Embryonic facial prominence (tissue), 1 donor: Measurements from ENCODE around the gene ZNF532.
"Not testable (repeated sequence)": the region's sequence is repeated elsewhere in the genome, so short reads cannot be mapped to it uniquely, and the experiment has no call there.

Experiments
- DNase-seq: peaks from one replicate; pipeline ENCODE4 v3.0.0-alpha.2; 2016; ENCODE audit errors: extremely low spot score

The ZNF532 gene

GRCh38 chr18:58901783-58902182, 37.1 kb downstream of the ZNF532 start:
- no peak for DNase-seq

- no peak for DNase-seq
Measured at GRCh38 chr18:58902961-58903360, 38.3 kb downstream of the ZNF532 start.

DNA sequence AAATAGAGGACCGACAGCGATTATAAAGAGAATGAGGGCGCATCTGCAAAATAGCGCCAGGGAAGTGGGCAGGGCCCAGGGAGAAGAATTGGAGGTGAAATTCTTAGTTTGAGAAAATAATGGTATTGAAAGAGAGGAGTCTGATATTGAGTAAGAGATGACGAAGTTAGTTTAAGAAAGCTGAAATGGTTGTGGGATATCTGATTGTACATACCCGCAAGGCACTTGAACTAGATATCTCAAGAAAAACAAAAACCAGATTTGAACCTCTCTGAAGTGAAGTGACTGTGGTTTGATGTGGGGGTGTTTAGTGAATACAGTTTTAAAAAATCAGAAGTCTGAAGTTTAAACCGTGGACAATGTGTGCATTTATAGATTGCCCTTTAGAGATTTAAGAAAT, 38.9 kb downstream of the ZNF532 start:
- DNase-seq = no peak

- DNase-seq = no peak
Measured at GRCh38 chr18:58905777-58906428, 41.2 kb downstream of the ZNF532 start.

DNA sequence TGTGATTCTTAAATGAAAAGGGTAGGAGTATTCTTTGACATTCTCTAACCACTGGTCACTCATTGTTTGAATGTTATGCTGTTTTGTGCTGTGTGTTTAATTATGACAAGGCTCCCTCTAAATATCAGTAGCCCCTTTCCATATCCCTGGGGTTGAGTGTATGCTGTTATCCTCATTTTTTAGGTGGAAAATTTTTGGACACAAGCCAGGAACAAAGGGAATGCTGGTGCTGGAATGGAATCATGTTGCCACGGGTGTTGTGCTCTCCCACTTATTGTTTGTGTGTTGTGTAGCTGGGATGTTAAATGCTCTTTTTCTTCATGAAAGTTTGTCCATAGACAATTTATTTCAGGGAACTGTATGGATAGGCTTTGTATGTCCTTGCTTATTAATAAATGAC, 43.3 kb downstream of the ZNF532 start:
- no peak for DNase-seq

DNA sequence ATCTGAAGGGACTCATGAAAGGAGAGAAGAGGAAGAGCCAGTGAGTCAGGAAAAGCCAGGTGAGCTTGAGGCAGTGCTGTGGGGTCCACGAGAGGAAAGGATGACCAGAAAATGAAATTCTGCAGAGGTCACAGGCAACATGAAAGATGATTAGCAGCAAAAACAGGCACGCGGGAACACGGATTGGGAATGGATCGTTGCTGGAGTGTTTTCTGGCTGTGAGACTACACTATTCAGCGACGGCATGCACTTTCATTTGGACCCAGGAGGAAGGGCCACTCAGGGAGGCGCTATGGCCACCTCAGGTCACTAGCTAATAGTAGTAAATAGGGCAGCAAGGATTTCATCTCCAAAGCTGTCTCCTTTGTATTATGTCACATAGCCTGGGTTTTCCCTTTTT, 44.8 kb downstream of the ZNF532 start:
- DNase-seq = no peak

DNA sequence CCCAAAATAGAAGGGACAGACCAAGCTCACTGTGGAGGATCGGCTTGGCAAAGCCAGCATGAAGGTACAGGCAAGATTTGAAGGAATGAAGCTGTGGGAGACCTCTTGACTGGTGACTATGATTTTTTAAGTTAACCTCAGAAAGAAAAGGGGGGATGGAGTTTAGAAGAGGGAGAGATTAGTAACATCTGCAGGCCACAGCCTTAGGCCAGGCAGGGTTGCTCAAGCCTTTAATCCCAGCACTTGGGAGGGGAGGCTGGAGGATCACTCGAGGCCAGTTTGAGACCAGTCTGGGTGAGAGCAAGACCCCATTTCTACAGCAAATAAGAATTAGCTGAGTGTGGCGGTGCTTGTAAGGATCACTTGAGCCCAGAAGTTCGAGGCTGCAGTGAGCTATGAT, 46.6 kb downstream of the ZNF532 start:
- DNase-seq = no peak

DNA sequence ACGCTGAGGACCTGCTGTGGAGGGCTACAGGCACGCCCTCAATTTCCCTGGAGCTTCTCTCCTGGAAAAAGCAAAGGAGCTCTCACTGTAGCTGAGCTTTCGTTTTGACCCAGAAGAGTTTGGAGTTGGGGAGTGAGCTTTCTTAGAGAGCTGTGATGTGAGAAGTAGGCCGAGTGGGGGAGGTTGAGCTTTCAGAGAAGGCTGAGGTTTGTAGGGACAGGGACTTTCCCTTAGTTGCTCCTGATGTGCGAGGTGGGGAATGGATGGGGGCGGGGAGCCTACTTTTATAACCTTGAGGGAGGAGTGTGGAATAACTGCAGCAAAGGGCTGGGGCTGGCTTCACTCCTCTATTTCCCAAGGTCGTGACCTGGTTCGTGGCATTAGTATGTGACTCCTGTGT, 47.1 kb downstream of the ZNF532 start:
- no peak for DNase-seq

DNA sequence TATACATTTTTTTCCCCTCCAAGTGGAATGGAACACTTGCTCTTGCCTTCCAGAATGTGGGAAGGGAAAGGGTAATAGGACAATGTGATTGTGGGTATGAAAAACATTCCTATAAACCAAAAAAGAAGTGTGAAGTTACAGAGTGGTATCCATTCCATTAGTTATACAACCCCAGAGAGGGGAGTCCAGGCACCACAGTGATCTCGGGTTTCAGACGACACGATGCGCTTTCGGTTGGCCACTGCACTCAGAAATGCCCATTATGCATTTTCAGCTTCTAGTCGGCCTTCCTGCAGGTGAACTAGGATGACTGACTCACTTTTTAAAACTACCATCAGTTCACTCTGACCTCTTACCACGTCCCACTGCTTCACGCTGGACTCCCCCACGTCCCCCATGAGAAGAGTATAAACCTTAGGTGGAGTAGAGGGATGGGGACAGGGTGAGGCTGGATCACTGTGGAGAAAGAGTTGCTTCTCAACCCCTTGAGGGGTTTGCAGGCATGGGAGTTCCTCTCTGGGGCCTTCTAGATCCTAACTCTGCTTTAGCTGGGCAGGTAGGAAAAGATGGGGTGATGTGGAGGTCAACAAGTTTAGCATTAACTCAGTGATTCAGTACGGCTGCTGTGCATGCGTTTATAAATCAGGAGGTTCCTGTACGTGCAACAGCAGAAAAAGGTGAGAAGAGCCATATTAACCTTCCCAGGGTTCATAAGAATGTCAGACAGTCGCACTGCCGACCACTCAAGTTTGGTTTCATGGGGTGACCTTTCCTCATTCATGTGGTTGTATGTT, 50.5 kb downstream of the ZNF532 start:
- DNase-seq = no peak

- DNase-seq = no peak
Measured at GRCh38 chr18:58915995-58916394, 51.3 kb downstream of the ZNF532 start.

GRCh38 chr18:58919934-58920333, 55.3 kb downstream of the ZNF532 start:
- DNase-seq = not testable (repeated sequence)

GRCh38 chr18:58922995-58923394, 58.3 kb downstream of the ZNF532 start:
- DNase-seq = no peak

GRCh38 chr18:58924473-58924872, 59.8 kb downstream of the ZNF532 start:
- no peak for DNase-seq

DNA sequence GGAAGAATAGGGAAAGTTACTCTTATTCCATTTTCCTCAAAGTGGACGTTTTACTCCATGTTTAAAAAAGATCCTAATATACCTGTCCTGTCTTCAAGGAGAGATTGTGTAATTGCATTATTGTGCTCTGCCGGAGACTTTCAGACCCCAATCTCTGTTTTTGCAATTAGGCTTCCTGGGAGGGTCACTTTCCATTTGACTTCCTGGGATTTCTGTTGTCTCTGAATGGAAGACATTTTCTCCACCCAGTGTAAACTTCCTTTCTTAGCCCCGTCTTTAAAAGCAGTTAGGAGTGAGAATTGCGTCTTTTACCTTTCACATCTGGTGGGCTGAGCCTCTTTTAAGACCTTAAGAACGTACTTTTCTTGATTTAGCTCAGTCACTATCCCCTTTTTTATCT, 63.0 kb downstream of the ZNF532 start:
- no peak for DNase-seq

DNA sequence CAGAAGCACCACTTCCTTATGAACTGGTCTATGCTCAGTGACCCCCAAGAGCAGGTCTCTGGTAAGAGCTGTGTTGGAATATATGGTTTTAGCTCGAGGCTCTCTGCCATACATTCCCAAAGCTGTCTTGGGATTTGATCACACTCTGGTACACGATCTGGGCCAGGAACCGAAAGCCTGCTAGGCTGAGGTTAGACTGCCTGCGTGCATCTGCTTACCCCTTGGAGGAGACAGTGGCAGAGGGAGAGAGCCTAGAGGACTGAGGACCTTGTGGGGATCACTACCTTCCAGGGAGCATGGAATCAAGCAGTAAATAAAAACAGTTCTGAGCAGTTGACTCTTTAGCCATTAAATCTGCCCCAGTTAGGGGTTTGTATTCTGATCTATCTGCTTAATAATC, 63.7 kb downstream of the ZNF532 start:
- DNase-seq = no peak

GRCh38 chr18:58929206-58929605, 64.5 kb downstream of the ZNF532 start:
- DNase-seq = no peak

- DNase-seq = no peak
Measured at GRCh38 chr18:58934356-58934755, 69.7 kb downstream of the ZNF532 start.

- DNase-seq = no peak
Measured at GRCh38 chr18:58934933-58935577, 70.4 kb downstream of the ZNF532 start.

DNA sequence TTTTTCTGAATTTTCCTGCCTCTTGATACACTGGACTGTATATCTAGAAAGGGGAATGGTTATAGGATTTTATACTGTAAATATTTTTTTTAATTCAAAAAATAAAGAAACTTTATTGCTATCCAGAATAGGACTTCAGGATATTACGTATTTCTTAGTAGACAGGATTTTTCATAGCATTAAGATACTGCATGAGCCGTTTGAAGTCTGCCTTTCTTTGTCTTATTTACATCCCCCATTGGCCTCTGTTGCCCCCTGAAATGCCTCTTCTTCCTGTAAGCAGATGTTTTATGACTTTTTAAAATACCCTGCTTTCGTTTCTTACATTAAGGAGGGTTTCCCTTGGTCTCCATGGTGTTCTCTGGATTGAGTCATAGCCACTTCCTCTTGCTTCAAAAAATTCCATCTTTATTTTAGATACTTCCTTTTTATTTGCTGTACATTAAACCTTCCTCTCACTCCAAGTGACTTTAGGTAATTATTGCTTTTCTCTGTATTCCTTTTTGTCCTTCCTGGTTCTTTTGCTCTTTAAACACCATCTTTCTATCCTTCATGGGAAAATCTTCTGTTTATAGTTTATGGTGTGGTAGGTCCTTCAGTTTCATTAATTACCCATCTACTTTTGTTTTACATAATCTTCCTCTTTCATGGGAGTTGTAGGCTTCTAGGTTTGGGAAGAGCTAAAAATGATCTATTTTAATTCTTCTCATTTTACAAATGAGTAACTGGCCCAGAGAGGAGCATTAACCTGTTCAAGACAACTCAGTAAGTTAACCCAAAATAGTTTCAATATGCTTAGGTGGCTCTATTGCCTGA, 72.6 kb downstream of the ZNF532 start:
- DNase-seq = no peak

- DNase-seq = no peak
Measured at GRCh38 chr18:58937887-58938267, 73.2 kb downstream of the ZNF532 start.

GRCh38 chr18:58941426-58942099, 76.9 kb downstream of the ZNF532 start:
- DNase-seq = no peak

DNA sequence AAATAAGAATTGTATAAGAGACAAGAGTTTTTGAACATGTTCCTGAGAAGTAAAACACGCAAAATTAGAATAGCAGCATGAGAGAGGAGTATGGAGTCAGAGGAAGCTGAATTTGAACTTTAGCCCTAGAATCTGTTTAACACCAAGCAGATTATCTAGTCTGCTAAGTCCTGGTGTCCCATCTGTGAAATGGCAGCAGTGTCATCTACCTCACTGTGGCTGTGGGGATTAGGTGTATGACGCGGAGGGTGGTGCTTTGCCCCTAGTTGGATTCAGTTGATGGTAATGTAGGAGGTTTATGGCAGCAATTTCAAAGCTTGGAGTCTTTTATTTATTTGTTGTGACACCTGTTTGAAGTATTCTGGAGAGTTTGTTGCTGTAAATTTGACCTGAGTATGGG, 79.2 kb downstream of the ZNF532 start:
- no peak for DNase-seq
